HEK293T (cell line): ENCODE data around the gene FNDC11.

Source experiments
- CTCF ChIA-PET: fragments of 350-600 bp; formaldehyde crosslinking; extraction: SDS; loops from one replicate; lab custom pipeline; 2021; ENCODE audit warnings: antibody characterized with exemption, inconsistent platforms; lab: Yijun Ruan, JAX
- POLR2A ChIA-PET: fragments of 350-600 bp; formaldehyde crosslinking; extraction: SDS; loops from one replicate; lab custom pipeline; 2020; ENCODE audit warnings: antibody characterized with exemption, inconsistent platforms; lab: Yijun Ruan, JAX
- DNase-seq: peaks from one replicate; pipeline ENCODE4 v3.0.0; 2012; ENCODE audit warnings: mixed read lengths; ENCODE audit errors: extremely low spot score
- ARNT ChIP-seq: fragments of 450-650 bp; IDR thresholded peaks from 2 replicates; pipeline ENCODE4 v1.6.1; 2017; ENCODE audit warnings: mild to moderate bottlenecking
- BHLHE40 ChIP-seq: fragments of 450-650 bp; IDR thresholded peaks from 2 replicates; pipeline ENCODE4 v1.6.1; 2016; ENCODE audit warnings: mild to moderate bottlenecking, moderate library complexity, borderline replicate concordance
- CTBP1 ChIP-seq: fragments of 450-650 bp; IDR thresholded peaks from 2 replicates; pipeline ENCODE4 v1.6.1; 2016; ENCODE audit warnings: borderline replicate concordance
- ELF4 ChIP-seq: fragments of 450-650 bp; IDR thresholded peaks from 2 replicates; pipeline ENCODE4 v1.6.1; 2017; ENCODE audit warnings: antibody characterized with exemption
- FOXA1 ChIP-seq: fragments of 450-650 bp; IDR thresholded peaks from 2 replicates; pipeline ENCODE4 v1.6.1; 2016; ENCODE audit warnings: mild to moderate bottlenecking
- FOXK2 ChIP-seq: fragments of 450-650 bp; IDR thresholded peaks from 2 replicates; pipeline ENCODE4 v1.6.1; 2016; ENCODE audit warnings: mild to moderate bottlenecking
- FOXM1 ChIP-seq: fragments of 450-650 bp; IDR thresholded peaks from 2 replicates; pipeline ENCODE4 v1.6.1; 2017; ENCODE audit warnings: mild to moderate bottlenecking, borderline replicate concordance
- HDGF ChIP-seq: fragments of 450-650 bp; IDR thresholded peaks from 2 replicates; pipeline ENCODE4 v1.6.1; 2017; ENCODE audit warnings: antibody characterized with exemption, borderline replicate concordance
- L3MBTL2 ChIP-seq: fragments of 450-650 bp; conservative IDR thresholded peaks from 2 replicates; pipeline ENCODE4 v1.6.1; 2016; ENCODE audit warnings: mild to moderate bottlenecking
- LEF1 ChIP-seq: fragments of 450-650 bp; IDR thresholded peaks from 2 replicates; pipeline ENCODE4 v1.6.1; 2017; ENCODE audit warnings: mild to moderate bottlenecking, borderline replicate concordance
- NFRKB ChIP-seq: fragments of 450-650 bp; IDR thresholded peaks from 2 replicates; pipeline ENCODE4 v1.6.1; 2016; ENCODE audit warnings: mild to moderate bottlenecking, moderate library complexity
- PKNOX1 ChIP-seq: fragments of 450-650 bp; IDR thresholded peaks from 2 replicates; pipeline ENCODE4 v1.6.1; 2016
- SP1 ChIP-seq: fragments of 450-650 bp; IDR thresholded peaks from 2 replicates; pipeline ENCODE4 v1.6.1; 2017
- SUZ12 ChIP-seq: fragments of 450-650 bp; IDR thresholded peaks from 2 replicates; pipeline ENCODE4 v1.6.1; 2016; ENCODE audit warnings: mild to moderate bottlenecking
- TARDBP ChIP-seq: fragments of 450-650 bp; IDR thresholded peaks from 2 replicates; pipeline ENCODE4 v1.6.1; 2016
- ZNF384 ChIP-seq: fragments of 450-650 bp; IDR thresholded peaks from 2 replicates; pipeline ENCODE4 v1.6.1; 2016

FNDC11 gene

DNA sequence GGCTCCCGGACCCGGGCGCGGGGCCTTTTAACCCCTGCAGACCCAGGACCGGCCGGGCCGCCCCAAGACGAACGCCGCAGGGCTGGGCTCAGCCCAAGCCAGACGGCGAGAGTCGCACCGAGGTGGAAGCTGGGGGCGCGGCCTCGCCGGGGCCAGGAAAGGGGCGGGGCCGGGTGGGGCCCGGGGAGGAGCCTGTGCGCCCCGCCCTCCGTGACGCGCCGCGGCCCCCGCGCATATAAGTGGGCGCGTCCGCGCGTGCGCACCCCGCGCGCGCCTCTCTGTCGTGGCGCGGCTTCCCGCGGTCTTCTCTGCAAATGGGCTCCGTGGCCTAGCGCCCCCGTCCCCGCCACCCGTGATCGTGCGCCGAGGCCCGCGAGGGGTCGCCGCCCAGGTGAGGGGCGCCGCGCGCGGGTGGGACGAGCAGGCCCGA is 33.4 kb upstream of the FNDC11 start, which contains the start of gene PPDPF:
Gene PPDPF (plus strand): TSS at position 262 of the 430 bp plus-strand sequence. CDS start 544 bp downstream, outside the sequence.
- POLR2A ChIA-PET = interaction anchor here (0.6 to 3.0 kb wide), 14 partner anchors 10 to 459 kb away, joined by 3 to 26 read pairs (median 4); partner anchors contain the start of genes RTEL1, SAMD10 and SRMS
- CTCF ChIA-PET = interaction anchor here (1.2 to 1.9 kb wide), 3 partner anchors 17 to 53 kb away, joined by 4 to 5 read pairs (median 5); partner anchors contain the start of gene PTK6
- TF ChIP-seq BHLHE40 (no peak), FOXA1 (no peak), FOXM1 (no peak), NFRKB (no peak), ELF4 (no peak), L3MBTL2 (no peak), SP1 (no peak), FOXK2 (no peak), ZNF384 (no peak), HDGF (no peak), PKNOX1 (no peak), SUZ12 (no peak), ARNT (no peak), LEF1 (no peak), TARDBP (no peak; the same call in 1 of the 2 replicates), CTBP1 (no peak)
- DNase-seq = peak; percentile 98

DNA sequence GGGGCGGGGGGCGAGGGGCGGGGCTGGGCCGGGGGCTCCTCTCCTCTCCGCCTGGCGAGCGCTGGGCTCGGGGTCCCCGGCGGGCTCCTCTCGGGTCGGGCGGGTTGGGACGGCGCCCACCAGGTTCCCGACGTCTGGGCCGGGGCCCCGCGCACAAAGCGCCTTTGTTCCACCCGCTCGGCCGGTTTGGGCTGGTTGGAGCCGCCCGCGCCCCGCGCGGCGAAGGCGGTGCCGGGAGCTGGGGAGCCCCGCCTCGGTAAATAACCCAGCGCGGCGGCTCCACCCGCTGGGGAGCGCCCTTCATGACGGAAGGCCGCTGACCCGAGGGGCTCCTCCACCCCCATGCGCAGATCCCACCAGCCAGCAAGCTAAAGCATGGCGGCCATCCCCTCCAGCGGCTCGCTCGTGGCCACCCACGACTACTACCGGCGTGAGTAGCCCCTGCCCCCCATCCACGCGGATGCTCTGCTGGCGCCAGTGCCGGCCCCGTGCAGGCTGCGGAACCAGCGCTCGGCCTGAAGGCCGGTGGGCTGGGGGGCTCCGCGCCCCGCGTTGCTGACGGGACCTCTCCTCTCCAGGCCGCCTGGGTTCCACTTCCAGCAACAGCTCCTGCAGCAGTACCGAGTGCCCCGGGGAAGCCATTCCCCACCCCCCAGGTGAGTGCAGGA is 32.9 kb upstream of the FNDC11 start:
- TF ChIP-seq SUZ12 (no peak), TARDBP (no peak), CTBP1 (no peak), LEF1 (no peak), NFRKB (no peak), L3MBTL2 (no peak), ARNT (no peak), HDGF (no peak), FOXK2 (no peak), ZNF384 (no peak), FOXM1 (no peak), PKNOX1 (no peak), FOXA1 (no peak), SP1 (no peak), ELF4 (no peak), BHLHE40 (no peak)
- ChIA-PET CTCF (interaction anchor here (0.7 to 1.9 kb wide), 4 partner anchors 16 to 458 kb away, joined by 3 to 5 read pairs (median 4); partner anchors contain the start of genes PTK6 and SAMD10), POLR2A (interaction anchor here (0.6 to 3.0 kb wide), 17 partner anchors 10 to 458 kb away, joined by 3 to 26 read pairs (median 4); partner anchors contain the start of genes RTEL1, SAMD10 and SRMS)
- DNase-seq = no peak

DNA sequence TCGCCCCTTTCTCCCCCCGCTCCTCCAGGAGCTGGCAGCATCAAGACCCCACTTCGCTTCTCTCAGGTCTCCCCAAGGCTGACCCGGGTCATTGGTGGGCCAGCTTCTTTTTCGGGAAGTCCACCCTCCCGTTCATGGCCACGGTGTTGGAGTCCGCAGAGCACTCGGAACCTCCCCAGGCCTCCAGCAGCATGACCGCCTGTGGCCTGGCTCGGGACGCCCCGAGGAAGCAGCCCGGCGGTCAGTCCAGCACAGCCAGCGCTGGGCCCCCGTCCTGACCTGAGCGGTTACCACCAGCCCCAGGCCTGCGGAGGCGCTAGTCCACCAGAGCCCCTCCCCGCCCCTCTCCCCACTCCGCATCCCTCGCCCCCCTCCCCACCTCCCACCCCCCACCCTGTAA is 32.4 kb upstream of the FNDC11 start:
- CTCF ChIA-PET = interaction anchor here (0.7 to 1.9 kb wide), 3 partner anchors 16 to 458 kb away, joined by 3 to 5 read pairs (median 5); partner anchors contain the start of genes PTK6 and SAMD10
- DNase-seq = no peak
- TF ChIP-seq TARDBP (no peak), ARNT (no peak), BHLHE40 (no peak), CTBP1 (no peak), L3MBTL2 (no peak), ELF4 (no peak), ZNF384 (no peak), NFRKB (no peak), FOXM1 (no peak), LEF1 (no peak), PKNOX1 (no peak), SP1 (no peak), FOXA1 (no peak), FOXK2 (no peak), SUZ12 (no peak), HDGF (no peak)
- POLR2A ChIA-PET = interaction anchor here (0.6 to 3.0 kb wide), 14 partner anchors 9 to 136 kb away, joined by 3 to 26 read pairs (median 4); partner anchors contain the start of genes HELZ2 and RTEL1

DNA sequence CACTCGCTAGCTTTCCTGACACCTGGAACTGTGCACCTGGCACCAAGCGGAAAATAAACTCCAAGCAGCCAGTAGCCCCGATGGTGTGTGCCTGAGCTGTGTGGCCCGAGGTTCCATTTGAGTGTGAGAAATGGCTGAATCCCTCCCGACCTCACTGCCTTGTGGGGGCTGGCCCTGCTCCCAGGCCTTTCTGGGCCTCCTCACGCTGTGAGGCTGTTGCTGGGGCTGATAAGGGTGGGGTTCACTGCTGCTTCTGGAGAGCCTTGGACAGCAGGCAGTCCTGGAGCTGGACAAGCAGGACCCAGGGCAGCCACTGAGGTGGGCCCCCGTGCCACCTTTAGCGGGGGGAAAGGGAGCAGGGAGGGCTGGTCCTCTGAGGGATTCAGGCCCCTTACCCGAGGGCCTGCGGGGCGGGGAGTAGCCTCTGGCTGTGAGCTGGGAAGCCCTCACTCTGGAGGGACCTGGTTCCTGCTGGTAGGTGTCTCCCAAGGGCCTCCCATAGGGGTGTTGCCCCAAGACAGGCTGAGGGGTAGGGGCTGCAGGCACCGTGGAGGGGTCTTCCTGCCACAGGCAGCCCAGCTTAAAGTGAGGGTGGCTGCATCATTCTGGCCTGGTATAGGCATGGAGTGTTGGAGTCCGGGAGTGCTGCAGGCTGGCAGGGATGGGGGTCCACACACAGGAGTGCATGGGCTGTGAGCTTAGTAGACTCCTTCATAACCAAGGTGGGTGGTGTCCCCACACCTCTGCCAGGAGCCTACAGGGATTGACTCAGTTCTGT is 31.7 kb upstream of the FNDC11 start:
- DNase-seq = no peak
- ChIA-PET POLR2A (interaction anchor here (0.8 to 3.0 kb wide), 5 partner anchors 16 to 105 kb away, joined by 3 to 26 read pairs (median 6); partner anchors contain the start of genes GMEB2 and HELZ2), CTCF (interaction anchor here (1.9 kb wide), 1 partner anchor 26 kb away, joined by 5 read pairs; no protein-coding TSS in a partner anchor)
- no peak for TF ChIP-seq FOXA1
- no peak for TF ChIP-seq L3MBTL2
- TF ChIP-seq PKNOX1 = no peak
- no peak for TF ChIP-seq HDGF
- TF ChIP-seq SP1 = no peak
- TF ChIP-seq NFRKB = no peak
- TF ChIP-seq CTBP1 = no peak
- TF ChIP-seq ARNT = no peak
- TF ChIP-seq ELF4 = no peak
